ENCODE measurements around the gene IGSF8.

IGSF8 gene

GRCh38 chr1:160097911-160098851 lies at the start of gene IGSF8:
Gene IGSF8, minus strand, starts transcription at chr1:160098619. Its CDS starts 147 bp downstream, at chr1:160098472.
- DNase-seq (ENCODE audit: low read depth), result peak; percentile 72

- no peak for DNase-seq (ENCODE audit: low read depth)
Observed at GRCh38 chr1:160148121-160148520, 49.7 kb upstream of the IGSF8 start.

GRCh38 chr1:160146107-160146506 lies 47.7 kb upstream of the IGSF8 start:
- no peak for DNase-seq (ENCODE audit: low read depth)

GRCh38 chr1:160144921-160145320 lies 46.5 kb upstream of the IGSF8 start:
- no peak for DNase-seq (ENCODE audit: low read depth)

- DNase-seq (ENCODE audit: low read depth), result no peak
Observed at GRCh38 chr1:160143695-160144094, 45.3 kb upstream of the IGSF8 start.

GRCh38 chr1:160139840-160140239 lies 41.4 kb upstream of the IGSF8 start:
- DNase-seq (ENCODE audit: low read depth), result no peak

GRCh38 chr1:160137216-160137862 lies 38.9 kb upstream of the IGSF8 start:
- DNase-seq (ENCODE audit: low read depth), result no peak

- no peak for DNase-seq (ENCODE audit: low read depth)
Observed at GRCh38 chr1:160136926-160137200, 38.4 kb upstream of the IGSF8 start.

- DNase-seq (ENCODE audit: low read depth), result no peak
Observed at GRCh38 chr1:160136121-160136925, 37.9 kb upstream of the IGSF8 start.

- DNase-seq (ENCODE audit: low read depth), result no peak
Observed at GRCh38 chr1:160134791-160135572, 36.6 kb upstream of the IGSF8 start.

GRCh38 chr1:160133990-160134770 lies 35.8 kb upstream of the IGSF8 start:
- no peak for DNase-seq (ENCODE audit: low read depth)

- no peak for DNase-seq (ENCODE audit: low read depth)
Observed at GRCh38 chr1:160131803-160132565, 33.6 kb upstream of the IGSF8 start.

- no peak for DNase-seq (ENCODE audit: low read depth)
Observed at GRCh38 chr1:160130939-160131338, 32.5 kb upstream of the IGSF8 start.

- no peak for DNase-seq (ENCODE audit: low read depth)
Observed at GRCh38 chr1:160130486-160130885, 32.1 kb upstream of the IGSF8 start.

- DNase-seq (ENCODE audit: low read depth), result no peak
Observed at GRCh38 chr1:160129966-160130365, 31.5 kb upstream of the IGSF8 start.

- no peak for DNase-seq (ENCODE audit: low read depth)
Observed at GRCh38 chr1:160129558-160129957, 31.1 kb upstream of the IGSF8 start.

- DNase-seq (ENCODE audit: low read depth), result peak; percentile 15
Observed at GRCh38 chr1:160129046-160129445, 30.6 kb upstream of the IGSF8 start.

GRCh38 chr1:160128636-160129035 lies 30.2 kb upstream of the IGSF8 start:
- no peak for DNase-seq (ENCODE audit: low read depth)

- DNase-seq (ENCODE audit: low read depth), result peak; percentile 48
Observed at GRCh38 chr1:160127865-160128523, 29.6 kb upstream of the IGSF8 start.

GRCh38 chr1:160127381-160127780 lies 29.0 kb upstream of the IGSF8 start:
- no peak for DNase-seq (ENCODE audit: low read depth)

All from iris pigment epithelial cell (primary cell).